Stimulated activated CD4-positive, alpha-beta T cell treated with anti-CD3 and anti-CD28 coated beads, Interleukin-2, amount 100 ng/mL, for 24 hours (primary cell): ENCODE results near the gene GPS1.

Experiments used
- DNase-seq, 2 donors: peaks; one replicate each; pipeline ENCODE4 v3.0.0-alpha.2; 2020

GPS1 gene

GRCh38 chr17:82015311-82015971, 36.3 kb upstream of the GPS1 start:
- DNase-seq, result no peak

- DNase-seq, result no peak
Observed at GRCh38 chr17:82016061-82016874, 35.4 kb upstream of the GPS1 start.

GRCh38 chr17:82016875-82017459, 34.7 kb upstream of the GPS1 start:
- no peak for DNase-seq

- no peak for DNase-seq
Observed at GRCh38 chr17:82017612-82018151, 34.0 kb upstream of the GPS1 start.

GRCh38 chr17:82018152-82018988, 33.3 kb upstream of the GPS1 start:
- no peak for DNase-seq

- DNase-seq, result no peak
Observed at GRCh38 chr17:82018989-82019689, 32.6 kb upstream of the GPS1 start.

GRCh38 chr17:82019690-82020571, 31.8 kb upstream of the GPS1 start:
- DNase-seq, result peak; percentile 75 to 84

- DNase-seq, result no peak
Observed at GRCh38 chr17:82020572-82021106, 31.1 kb upstream of the GPS1 start.

GRCh38 chr17:82021107-82021899, 30.4 kb upstream of the GPS1 start:
- peak; percentile 55 to 60 for DNase-seq

GRCh38 chr17:82021900-82022309, 29.8 kb upstream of the GPS1 start:
- no peak for DNase-seq

GRCh38 chr17:82022310-82022980, 29.3 kb upstream of the GPS1 start, which contains the start of gene CENPX:
Gene CENPX, minus strand, starts transcription at chr17:82022878. Its CDS starts 17 bp downstream, at chr17:82022861.
- no peak for DNase-seq

- peak; percentile 100 for DNase-seq
Observed at GRCh38 chr17:82022981-82023446, 28.7 kb upstream of the GPS1 start, which contains the start of gene LRRC45. Gene LRRC45, plus strand, starts transcription at chr17:82023305. Its CDS starts 339 bp downstream, at chr17:82023644.

- DNase-seq, result peak in 1 of 2 donors; percentile 40
Observed at GRCh38 chr17:82023447-82024241, 28.1 kb upstream of the GPS1 start.

GRCh38 chr17:82024859-82025258, 26.8 kb upstream of the GPS1 start:
- DNase-seq, result no peak

GRCh38 chr17:82025401-82026107, 26.1 kb upstream of the GPS1 start:
- no peak for DNase-seq

- no peak for DNase-seq
Observed at GRCh38 chr17:82028246-82028645, 23.5 kb upstream of the GPS1 start.

- DNase-seq, result no peak
Observed at GRCh38 chr17:82028966-82029365, 22.7 kb upstream of the GPS1 start.
